HG03378 (cell line): ENCODE measurements around the gene MAP1A.

Source experiments
- ATAC-seq: cut with Tn5 transposase; IDR thresholded peaks from one replicate; pipeline ENCODE4 v1.9.1; 2021; ENCODE audit warnings: mild to moderate bottlenecking, moderate library complexity; ENCODE audit not compliant: unreplicated experiment

Gene MAP1A

GRCh38 chr15:43510200-43511011 is 7.0 kb upstream of the MAP1A start:
- ATAC-seq, result peak; percentile 94

- no peak for ATAC-seq
Measured at GRCh38 chr15:43511012-43511885, 6.2 kb upstream of the MAP1A start.

- ATAC-seq, result no peak
Measured at GRCh38 chr15:43513550-43513949, 3.9 kb upstream of the MAP1A start.

- ATAC-seq, result no peak
Measured at GRCh38 chr15:43514241-43515057, 3.0 kb upstream of the MAP1A start.

- ATAC-seq, result no peak
Measured at GRCh38 chr15:43515741-43516140, 1.7 kb upstream of the MAP1A start.

- no peak for ATAC-seq
Measured at GRCh38 chr15:43516185-43516584, 1.2 kb upstream of the MAP1A start.

- no peak for ATAC-seq
Measured at GRCh38 chr15:43516801-43517353, 531 bp upstream of the MAP1A start.

- no peak for ATAC-seq
Measured at GRCh38 chr15:43518197-43518761, 871 bp downstream of the MAP1A start.

- no peak for ATAC-seq
Measured at GRCh38 chr15:43519196-43519595, 1.8 kb downstream of the MAP1A start.

- ATAC-seq, result no peak
Measured at GRCh38 chr15:43520138-43520537, 2.7 kb downstream of the MAP1A start.

- ATAC-seq, result no peak
Measured at GRCh38 chr15:43521419-43521818, 4.0 kb downstream of the MAP1A start.

GRCh38 chr15:43522247-43522646 is 4.8 kb downstream of the MAP1A start:
- no peak for ATAC-seq

- no peak for ATAC-seq
Measured at GRCh38 chr15:43523646-43524045, 6.2 kb downstream of the MAP1A start.

- ATAC-seq, result no peak
Measured at GRCh38 chr15:43524254-43524845, 6.9 kb downstream of the MAP1A start.

- no peak for ATAC-seq
Measured at GRCh38 chr15:43525131-43525530, 7.7 kb downstream of the MAP1A start.

GRCh38 chr15:43526261-43526930 is 9.0 kb downstream of the MAP1A start:
- ATAC-seq, result no peak

- no peak for ATAC-seq
Measured at GRCh38 chr15:43527016-43527801, 9.8 kb downstream of the MAP1A start.

GRCh38 chr15:43527802-43528541 is 10.6 kb downstream of the MAP1A start:
- no peak for ATAC-seq
